ENCODE data around the gene AKR1B15. TPM values are rescaled to one million over a fixed set of nuclear protein-coding genes. Genes with fewer than 3 reads are reported as not detected.
"Not testable (repeated sequence)": the region's sequence is repeated elsewhere in the genome, so short reads cannot be mapped to it uniquely, and the experiment has no call there.

The AKR1B15 gene
- total RNA-seq, 1 donor from 2014 or later, result not detected

- no peak overlapping the region for H3K27ac Mint-ChIP-seq
- no peak for DNase-seq (ENCODE audit: low spot score)
- no peaks in the 10 kb centered on the region for H3K9me3 Mint-ChIP-seq
- H3K27me3 Mint-ChIP-seq (ENCODE audit: low read depth), result peaks cover 8% of the 10 kb centered on the region
- no peak overlapping the region for H3K4me3 Mint-ChIP-seq (ENCODE audit: low read depth)
- H3K36me3 Mint-ChIP-seq (ENCODE audit: low read depth), result no peaks in the 10 kb centered on the region
- peaks cover 7% of the 10 kb centered on the region for H3K4me1 Mint-ChIP-seq (ENCODE audit: low read depth)
- intact Hi-C loops (cut with micrococcal nuclease), result loop anchor here (2.0 to 10.0 kb wide), 2 partner anchors 91 to 439 kb away; no protein-coding TSS in a partner anchor
These were observed 33.1 kb upstream of the AKR1B15 start for GRCh38 chr7:134515569-134516468.

GRCh38 chr7:134520130-134520529 is 28.8 kb upstream of the AKR1B15 start:
- intact Hi-C loops (cut with micrococcal nuclease), result no loop called here
- Mint-ChIP-seq H3K36me3 (ENCODE audit: low read depth) (no peaks in the 10 kb centered on the region), H3K4me3 (ENCODE audit: low read depth) (no peak overlapping the region), H3K4me1 (ENCODE audit: low read depth) (no peaks in the 10 kb centered on the region), H3K27ac (no peak overlapping the region), H3K9me3 (no peaks in the 10 kb centered on the region), H3K27me3 (ENCODE audit: low read depth) (peaks cover 17% of the 10 kb centered on the region)
- no peak for DNase-seq (ENCODE audit: low spot score)

- Mint-ChIP-seq H3K4me3 (ENCODE audit: low read depth) (no peak overlapping the region), H3K27me3 (ENCODE audit: low read depth) (peaks cover 16% of the 10 kb centered on the region), H3K27ac (no peak overlapping the region), H3K36me3 (ENCODE audit: low read depth) (no peaks in the 10 kb centered on the region), H3K4me1 (ENCODE audit: low read depth) (no peaks in the 10 kb centered on the region), H3K9me3 (no peaks in the 10 kb centered on the region)
- no peak for DNase-seq (ENCODE audit: low spot score)
- intact Hi-C loops (cut with micrococcal nuclease), result no loop called here
These were observed 26.3 kb upstream of the AKR1B15 start for GRCh38 chr7:134522601-134523000.

- H3K27me3 Mint-ChIP-seq (ENCODE audit: low read depth), result peaks cover 22% of the 10 kb centered on the region
- H3K36me3 Mint-ChIP-seq (ENCODE audit: low read depth); H3K9me3 Mint-ChIP-seq; H3K27ac Mint-ChIP-seq; intact Hi-C loops (cut with micrococcal nuclease); H3K4me1 Mint-ChIP-seq (ENCODE audit: low read depth); H3K4me3 Mint-ChIP-seq (ENCODE audit: low read depth); DNase-seq (ENCODE audit: low spot score): not testable (repeated sequence)
These were observed 23.5 kb upstream of the AKR1B15 start for GRCh38 chr7:134525449-134525848.

- H3K4me3 Mint-ChIP-seq (ENCODE audit: low read depth); intact Hi-C loops (cut with micrococcal nuclease); H3K27ac Mint-ChIP-seq; H3K4me1 Mint-ChIP-seq (ENCODE audit: low read depth); H3K9me3 Mint-ChIP-seq; DNase-seq (ENCODE audit: low spot score); H3K36me3 Mint-ChIP-seq (ENCODE audit: low read depth): not testable (repeated sequence)
- peaks cover 22% of the 10 kb centered on the region for H3K27me3 Mint-ChIP-seq (ENCODE audit: low read depth)
These were observed 22.2 kb upstream of the AKR1B15 start for GRCh38 chr7:134526552-134527248.

GRCh38 chr7:134527979-134528371 is 20.9 kb upstream of the AKR1B15 start:
- DNase-seq (ENCODE audit: low spot score), result no peak
- no peak overlapping the region for H3K27ac Mint-ChIP-seq
- no peaks in the 10 kb centered on the region for H3K4me1 Mint-ChIP-seq (ENCODE audit: low read depth)
- intact Hi-C loops (cut with micrococcal nuclease), result no loop called here
- no peak overlapping the region for H3K4me3 Mint-ChIP-seq (ENCODE audit: low read depth)
- no peaks in the 10 kb centered on the region for H3K9me3 Mint-ChIP-seq
- H3K36me3 Mint-ChIP-seq (ENCODE audit: low read depth), result no peaks in the 10 kb centered on the region
- peaks cover 18% of the 10 kb centered on the region for H3K27me3 Mint-ChIP-seq (ENCODE audit: low read depth)

- Mint-ChIP-seq H3K4me1 (ENCODE audit: low read depth) (no peaks in the 10 kb centered on the region), H3K4me3 (ENCODE audit: low read depth) (no peak overlapping the region), H3K27ac (no peak overlapping the region), H3K27me3 (ENCODE audit: low read depth) (peaks cover 22% of the 10 kb centered on the region), H3K36me3 (ENCODE audit: low read depth) (no peaks in the 10 kb centered on the region), H3K9me3 (no peaks in the 10 kb centered on the region)
- intact Hi-C loops (cut with micrococcal nuclease), result no loop called here
- no peak for DNase-seq (ENCODE audit: low spot score)
These were observed 20.2 kb upstream of the AKR1B15 start for GRCh38 chr7:134528749-134529148.

GRCh38 chr7:134530460-134530859 is 18.4 kb upstream of the AKR1B15 start:
- H3K36me3 Mint-ChIP-seq (ENCODE audit: low read depth), result no peaks in the 10 kb centered on the region
- H3K4me3 Mint-ChIP-seq (ENCODE audit: low read depth), result no peak overlapping the region
- H3K9me3 Mint-ChIP-seq, result no peaks in the 10 kb centered on the region
- no peaks in the 10 kb centered on the region for H3K4me1 Mint-ChIP-seq (ENCODE audit: low read depth)
- intact Hi-C loops (cut with micrococcal nuclease), result no loop called here
- H3K27ac Mint-ChIP-seq, result no peak overlapping the region
- DNase-seq (ENCODE audit: low spot score), result no peak
- peaks cover 16% of the 10 kb centered on the region for H3K27me3 Mint-ChIP-seq (ENCODE audit: low read depth)

- DNase-seq (ENCODE audit: low spot score), result no peak
- Mint-ChIP-seq H3K4me3 (ENCODE audit: low read depth) (no peak overlapping the region), H3K4me1 (ENCODE audit: low read depth) (no peaks in the 10 kb centered on the region), H3K27ac (no peak overlapping the region), H3K27me3 (ENCODE audit: low read depth) (peaks cover 17% of the 10 kb centered on the region), H3K36me3 (ENCODE audit: low read depth) (no peaks in the 10 kb centered on the region), H3K9me3 (no peaks in the 10 kb centered on the region)
- intact Hi-C loops (cut with micrococcal nuclease), result no loop called here
These were observed 16.5 kb upstream of the AKR1B15 start for GRCh38 chr7:134532180-134532953.

GRCh38 chr7:134532954-134533218 is 16.0 kb upstream of the AKR1B15 start:
- no peak overlapping the region for H3K4me3 Mint-ChIP-seq (ENCODE audit: low read depth)
- H3K4me1 Mint-ChIP-seq (ENCODE audit: low read depth), result no peaks in the 10 kb centered on the region
- peaks cover 17% of the 10 kb centered on the region for H3K27me3 Mint-ChIP-seq (ENCODE audit: low read depth)
- DNase-seq (ENCODE audit: low spot score), result no peak
- no peak overlapping the region for H3K27ac Mint-ChIP-seq
- H3K9me3 Mint-ChIP-seq, result no peaks in the 10 kb centered on the region
- intact Hi-C loops (cut with micrococcal nuclease), result no loop called here
- no peaks in the 10 kb centered on the region for H3K36me3 Mint-ChIP-seq (ENCODE audit: low read depth)

- DNase-seq (ENCODE audit: low spot score), result no peak
- Mint-ChIP-seq H3K4me1 (ENCODE audit: low read depth) (no peaks in the 10 kb centered on the region), H3K27ac (no peak overlapping the region), H3K9me3 (no peaks in the 10 kb centered on the region), H3K36me3 (ENCODE audit: low read depth) (no peaks in the 10 kb centered on the region), H3K27me3 (ENCODE audit: low read depth) (peaks cover 17% of the 10 kb centered on the region), H3K4me3 (ENCODE audit: low read depth) (no peak overlapping the region)
- intact Hi-C loops (cut with micrococcal nuclease), result no loop called here
These were observed 15.6 kb upstream of the AKR1B15 start for GRCh38 chr7:134533288-134533771.

GRCh38 chr7:134534633-134535032 is 14.3 kb upstream of the AKR1B15 start:
- no peaks in the 10 kb centered on the region for H3K9me3 Mint-ChIP-seq
- H3K27ac Mint-ChIP-seq, result no peak overlapping the region
- peaks cover 14% of the 10 kb centered on the region for H3K27me3 Mint-ChIP-seq (ENCODE audit: low read depth)
- H3K36me3 Mint-ChIP-seq (ENCODE audit: low read depth), result no peaks in the 10 kb centered on the region
- H3K4me3 Mint-ChIP-seq (ENCODE audit: low read depth), result no peak overlapping the region
- no peaks in the 10 kb centered on the region for H3K4me1 Mint-ChIP-seq (ENCODE audit: low read depth)
- intact Hi-C loops (cut with micrococcal nuclease), result no loop called here
- DNase-seq (ENCODE audit: low spot score), result no peak
